Measurements from ENCODE around the gene PDGFB. TPM values are rescaled to one million over a fixed set of nuclear protein-coding genes. Genes with fewer than 3 reads are reported as not detected.

Gene PDGFB
- total RNA-seq, 1 experiment from 2014 or later, result 78.0 TPM

DNA sequence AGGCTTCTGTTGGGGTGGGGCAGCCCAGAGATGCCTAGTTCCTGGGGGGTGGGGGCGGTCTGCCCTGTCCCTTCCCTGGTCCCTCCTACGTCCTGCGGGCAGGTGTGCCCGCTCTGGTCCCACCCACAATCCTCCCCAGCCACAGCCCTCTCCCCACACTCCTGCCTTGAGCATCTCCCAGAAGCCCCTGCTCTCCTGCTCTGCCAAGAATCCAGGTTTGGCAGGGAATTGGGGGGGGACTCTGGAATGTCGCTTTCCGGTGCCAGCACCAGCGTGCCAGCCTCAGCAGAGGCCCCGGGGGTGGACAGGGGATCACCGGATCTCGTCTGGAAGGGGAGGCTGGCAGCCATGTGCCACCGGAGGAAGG is 11.4 kb upstream of the PDGFB start:
- ATAC-seq (no peak), DNase-seq (ENCODE audit: low read depth, low spot score) (no peak)
- Histone ChIP-seq H3K9me3 (ENCODE audit: control insufficient read depth, insufficient read depth, low read depth, low read length) (no peaks in the 10 kb centered on the region), H3K27me3 (ENCODE audit: control insufficient read depth, insufficient read depth, low read length) (no peaks in the 10 kb centered on the region), H3K27ac (ENCODE audit: low read length) (peak overlapping the region; percentile 88), H3K4me3 (ENCODE audit: low read depth in 2 of 2, low read length in 2 of 2) (no peak overlapping the region), H3K36me3 (ENCODE audit: control insufficient read depth, insufficient read depth, low read length) (no peaks in the 10 kb centered on the region), H3K4me1 (ENCODE audit: control insufficient read depth, insufficient read depth, low read length) (peaks cover 58% of the 10 kb centered on the region)
- in situ Hi-C loops (cut with HindIII; ENCODE audit: low pct_unique_long_range_greater_than_20kb, low sequenced_read_pairs), result no loop called here
- no TSS peak for BruUV-seq (replicated peaks)
- POLR2A ChIA-PET, result interaction anchor here (0.8 kb wide), 1 partner anchor 31 kb away, joined by 3 read pairs; no protein-coding TSS in a partner anchor
- TF ChIP-seq POLR2AphosphoS5 (IDR thresholded peaks at IDR 0.05; ENCODE audit: low read depth, low read length) (no peak), SIN3A (IDR thresholded peaks at IDR 0.05; ENCODE audit: borderline replicate concordance, insufficient read depth, low read depth, low read length) (no peak), TCF7L2 (IDR thresholded peaks at IDR 0.05; ENCODE audit: low read depth, low read length) (no peak)
- TF ChIP-seq, protein P1, sequence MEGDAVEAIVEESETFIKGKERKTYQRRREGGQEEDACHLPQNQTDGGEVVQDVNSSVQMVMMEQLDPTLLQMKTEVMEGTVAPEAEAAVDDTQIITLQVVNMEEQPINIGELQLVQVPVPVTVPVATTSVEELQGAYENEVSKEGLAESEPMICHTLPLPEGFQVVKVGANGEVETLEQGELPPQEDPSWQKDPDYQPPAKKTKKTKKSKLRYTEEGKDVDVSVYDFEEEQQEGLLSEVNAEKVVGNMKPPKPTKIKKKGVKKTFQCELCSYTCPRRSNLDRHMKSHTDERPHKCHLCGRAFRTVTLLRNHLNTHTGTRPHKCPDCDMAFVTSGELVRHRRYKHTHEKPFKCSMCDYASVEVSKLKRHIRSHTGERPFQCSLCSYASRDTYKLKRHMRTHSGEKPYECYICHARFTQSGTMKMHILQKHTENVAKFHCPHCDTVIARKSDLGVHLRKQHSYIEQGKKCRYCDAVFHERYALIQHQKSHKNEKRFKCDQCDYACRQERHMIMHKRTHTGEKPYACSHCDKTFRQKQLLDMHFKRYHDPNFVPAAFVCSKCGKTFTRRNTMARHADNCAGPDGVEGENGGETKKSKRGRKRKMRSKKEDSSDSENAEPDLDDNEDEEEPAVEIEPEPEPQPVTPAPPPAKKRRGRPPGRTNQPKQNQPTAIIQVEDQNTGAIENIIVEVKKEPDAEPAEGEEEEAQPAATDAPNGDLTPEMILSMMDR (IDR thresholded peaks at IDR 0.05), result no peak
- TF ChIP-seq, protein P2, sequence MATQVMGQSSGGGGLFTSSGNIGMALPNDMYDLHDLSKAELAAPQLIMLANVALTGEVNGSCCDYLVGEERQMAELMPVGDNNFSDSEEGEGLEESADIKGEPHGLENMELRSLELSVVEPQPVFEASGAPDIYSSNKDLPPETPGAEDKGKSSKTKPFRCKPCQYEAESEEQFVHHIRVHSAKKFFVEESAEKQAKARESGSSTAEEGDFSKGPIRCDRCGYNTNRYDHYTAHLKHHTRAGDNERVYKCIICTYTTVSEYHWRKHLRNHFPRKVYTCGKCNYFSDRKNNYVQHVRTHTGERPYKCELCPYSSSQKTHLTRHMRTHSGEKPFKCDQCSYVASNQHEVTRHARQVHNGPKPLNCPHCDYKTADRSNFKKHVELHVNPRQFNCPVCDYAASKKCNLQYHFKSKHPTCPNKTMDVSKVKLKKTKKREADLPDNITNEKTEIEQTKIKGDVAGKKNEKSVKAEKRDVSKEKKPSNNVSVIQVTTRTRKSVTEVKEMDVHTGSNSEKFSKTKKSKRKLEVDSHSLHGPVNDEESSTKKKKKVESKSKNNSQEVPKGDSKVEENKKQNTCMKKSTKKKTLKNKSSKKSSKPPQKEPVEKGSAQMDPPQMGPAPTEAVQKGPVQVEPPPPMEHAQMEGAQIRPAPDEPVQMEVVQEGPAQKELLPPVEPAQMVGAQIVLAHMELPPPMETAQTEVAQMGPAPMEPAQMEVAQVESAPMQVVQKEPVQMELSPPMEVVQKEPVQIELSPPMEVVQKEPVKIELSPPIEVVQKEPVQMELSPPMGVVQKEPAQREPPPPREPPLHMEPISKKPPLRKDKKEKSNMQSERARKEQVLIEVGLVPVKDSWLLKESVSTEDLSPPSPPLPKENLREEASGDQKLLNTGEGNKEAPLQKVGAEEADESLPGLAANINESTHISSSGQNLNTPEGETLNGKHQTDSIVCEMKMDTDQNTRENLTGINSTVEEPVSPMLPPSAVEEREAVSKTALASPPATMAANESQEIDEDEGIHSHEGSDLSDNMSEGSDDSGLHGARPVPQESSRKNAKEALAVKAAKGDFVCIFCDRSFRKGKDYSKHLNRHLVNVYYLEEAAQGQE (IDR thresholded peaks at IDR 0.05; ENCODE audit: insufficient read depth in 1 of 2, low read depth in 2 of 2, low read length in 1 of 2), result no peak
- intact Hi-C loops (cut with micrococcal nuclease; ENCODE audit: unreplicated experiment), result loop anchor here (5.0 kb wide), 1 partner anchor 36 kb away; no protein-coding TSS in a partner anchor
- CTCF ChIA-PET, result no interaction called here

DNA sequence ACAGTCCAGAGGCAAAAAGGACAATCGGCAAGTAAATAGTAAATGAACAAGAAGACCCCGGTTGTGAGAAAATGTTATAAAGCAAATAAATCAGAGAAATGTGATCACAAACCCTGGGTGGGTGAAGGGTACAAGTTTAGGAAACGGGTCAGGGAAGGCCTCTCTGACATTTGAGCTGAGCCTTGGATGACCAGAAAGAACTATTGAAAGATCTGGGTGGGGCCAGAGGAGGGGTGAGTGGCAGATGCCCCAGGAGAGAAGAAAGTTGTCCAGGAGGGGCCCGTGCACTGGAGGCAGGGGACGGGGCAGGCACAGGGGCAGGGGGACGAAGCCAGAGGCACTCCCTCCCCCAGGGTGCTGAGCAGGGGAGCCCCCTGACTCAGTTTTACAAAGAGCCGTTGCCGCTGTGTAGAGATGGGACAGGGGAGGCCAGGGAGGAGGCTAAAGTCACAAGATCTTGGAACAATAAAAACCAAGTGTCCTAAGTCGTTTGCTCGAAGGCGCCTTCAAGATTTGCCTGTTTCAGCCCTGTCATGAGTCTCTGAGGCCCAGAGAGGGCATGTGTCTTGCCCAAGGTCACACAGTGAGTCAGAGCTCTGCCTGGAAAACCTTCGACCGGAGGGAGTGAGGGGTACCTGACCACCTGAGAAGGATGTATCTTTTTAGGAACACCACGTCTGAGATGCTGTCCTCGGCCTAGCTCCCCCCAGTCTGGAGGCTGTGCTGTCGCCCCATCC is 10.8 kb upstream of the PDGFB start:
- POLR2A ChIA-PET, result no interaction called here
- Histone ChIP-seq H3K27ac (ENCODE audit: low read length) (peak overlapping the region; percentile 88), H3K4me3 (ENCODE audit: low read depth in 2 of 2, low read length in 2 of 2) (no peak overlapping the region), H3K9me3 (ENCODE audit: control insufficient read depth, insufficient read depth, low read depth, low read length) (no peaks in the 10 kb centered on the region), H3K27me3 (ENCODE audit: control insufficient read depth, insufficient read depth, low read length) (no peaks in the 10 kb centered on the region), H3K36me3 (ENCODE audit: control insufficient read depth, insufficient read depth, low read length) (no peaks in the 10 kb centered on the region), H3K4me1 (ENCODE audit: control insufficient read depth, insufficient read depth, low read length) (peaks cover 62% of the 10 kb centered on the region)
- ATAC-seq, result no peak
- no TSS peak for BruUV-seq (replicated peaks)
- intact Hi-C loops (cut with micrococcal nuclease; ENCODE audit: unreplicated experiment) (loop anchor here (5.0 kb wide), 1 partner anchor 37 kb away; no protein-coding TSS in a partner anchor), in situ Hi-C loops (cut with HindIII; ENCODE audit: low pct_unique_long_range_greater_than_20kb, low sequenced_read_pairs) (no loop called here)
- TF ChIP-seq TCF7L2 (IDR thresholded peaks at IDR 0.05; ENCODE audit: low read depth, low read length) (no peak), SIN3A (IDR thresholded peaks at IDR 0.05; ENCODE audit: borderline replicate concordance, insufficient read depth, low read depth, low read length) (no peak), POLR2AphosphoS5 (IDR thresholded peaks at IDR 0.05; ENCODE audit: low read depth, low read length) (no peak)
- TF ChIP-seq, protein P2 (IDR thresholded peaks at IDR 0.05; ENCODE audit: insufficient read depth in 1 of 2, low read depth in 2 of 2, low read length in 1 of 2), result no peak
- CTCF ChIA-PET, result interaction anchor here (0.6 kb wide), 1 partner anchor 15 kb away, joined by 3 read pairs; no protein-coding TSS in a partner anchor
- no peak for DNase-seq (ENCODE audit: low read depth, low spot score)
